Spleen (tissue), 7 donors: Measurements from ENCODE around the gene C6orf132.

ENCODE experiments used
- POLR2AphosphoS5 ChIP-seq, 3 donors: sonication (generic); formaldehyde crosslinking; IDR thresholded peaks; one replicate each; pipeline ENCODE4 v1.5.1; 2017; ENCODE audit warnings: antibody characterized with exemption in 3 of 3
- TF ChIP-seq, protein P1 (sequence below), 11 experiments: fragments of 200-600 bp in 7 of 11; fragments of 450-650 bp in 4 of 11; sonication (generic) in 4 of 11; IDR thresholded peaks in 8 of 11; conservative IDR thresholded peaks in 3 of 11; 1 replicate in 7 of 11; 2 replicates in 4 of 11; pipeline versions ENCODE4 v1.4.0 to v1.8.0; 2016 to 2021; ENCODE audit warnings: antibody characterized with exemption in 11 of 11, inconsistent platforms in 4 of 11, mild to moderate bottlenecking in 1 of 11
- donor health status: DM: no; HTN: no; CAD: no; lungs with moderate emphysema.
- donor health status: DM: no; HTN: no; CAD: no.
- donor health status: DM: no; HTN: no; CAD: no.

DNA sequence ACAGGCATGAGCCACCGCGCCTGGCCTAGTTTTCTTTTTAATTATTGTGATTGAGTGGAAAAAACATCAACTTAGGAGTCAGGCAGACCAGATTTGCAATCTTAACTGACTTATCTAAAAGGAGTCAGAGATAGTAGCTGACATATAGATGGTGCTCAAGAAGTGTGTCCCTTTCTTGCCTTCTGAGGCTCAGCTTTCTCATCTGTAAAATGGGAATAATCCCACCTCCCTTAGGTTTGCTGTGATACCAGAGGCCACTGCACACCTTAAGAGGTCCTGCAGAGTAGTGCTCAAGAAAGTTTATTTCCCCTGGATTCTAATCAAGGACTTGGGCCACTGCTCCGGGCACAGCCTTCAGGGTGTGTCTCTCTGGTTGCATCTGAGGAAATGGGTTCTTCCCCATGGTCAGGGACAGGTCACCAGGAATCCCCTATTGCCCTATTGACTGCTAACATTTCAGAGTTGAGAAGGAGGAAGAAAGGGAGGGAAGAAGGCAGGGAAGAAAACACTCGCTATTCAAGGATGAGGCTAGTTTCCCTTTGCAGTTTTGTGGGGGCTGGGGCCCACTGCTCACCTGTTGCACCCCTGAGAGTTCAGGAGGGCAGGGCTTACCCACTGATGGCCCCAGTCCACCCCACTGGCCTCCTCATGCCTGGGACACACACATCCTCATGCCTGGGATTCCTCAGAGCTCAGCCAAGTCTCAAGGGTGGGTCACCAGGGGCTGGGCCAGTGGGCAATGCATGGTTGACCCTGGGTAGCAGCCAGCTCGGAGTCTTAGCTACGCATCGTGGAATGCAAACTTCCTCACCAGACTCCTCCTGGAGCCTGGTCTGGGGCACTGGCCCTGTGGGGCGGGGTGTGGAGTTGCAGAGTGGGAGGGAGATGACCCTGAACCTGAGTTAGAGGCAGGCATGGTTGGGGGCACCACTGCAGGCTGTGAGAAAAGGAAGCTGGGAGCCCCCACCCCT, 21.2 kb downstream of the C6orf132 start:
- TF ChIP-seq, protein P1, sequence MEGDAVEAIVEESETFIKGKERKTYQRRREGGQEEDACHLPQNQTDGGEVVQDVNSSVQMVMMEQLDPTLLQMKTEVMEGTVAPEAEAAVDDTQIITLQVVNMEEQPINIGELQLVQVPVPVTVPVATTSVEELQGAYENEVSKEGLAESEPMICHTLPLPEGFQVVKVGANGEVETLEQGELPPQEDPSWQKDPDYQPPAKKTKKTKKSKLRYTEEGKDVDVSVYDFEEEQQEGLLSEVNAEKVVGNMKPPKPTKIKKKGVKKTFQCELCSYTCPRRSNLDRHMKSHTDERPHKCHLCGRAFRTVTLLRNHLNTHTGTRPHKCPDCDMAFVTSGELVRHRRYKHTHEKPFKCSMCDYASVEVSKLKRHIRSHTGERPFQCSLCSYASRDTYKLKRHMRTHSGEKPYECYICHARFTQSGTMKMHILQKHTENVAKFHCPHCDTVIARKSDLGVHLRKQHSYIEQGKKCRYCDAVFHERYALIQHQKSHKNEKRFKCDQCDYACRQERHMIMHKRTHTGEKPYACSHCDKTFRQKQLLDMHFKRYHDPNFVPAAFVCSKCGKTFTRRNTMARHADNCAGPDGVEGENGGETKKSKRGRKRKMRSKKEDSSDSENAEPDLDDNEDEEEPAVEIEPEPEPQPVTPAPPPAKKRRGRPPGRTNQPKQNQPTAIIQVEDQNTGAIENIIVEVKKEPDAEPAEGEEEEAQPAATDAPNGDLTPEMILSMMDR (IDR thresholded peaks at IDR 0.05 in 8 of 11, conservative IDR thresholded peaks at IDR 0.05 in 3 of 11) = no peak
- TF ChIP-seq POLR2AphosphoS5 (IDR thresholded peaks at IDR 0.05) = no peak
